Nephron progenitor cell (in vitro differentiated cells): ENCODE measurements around the gene SIGLEC1.

Experiments used
- DNase-seq: peaks from one replicate; pipeline ENCODE4 v3.0.0; 2021
- H3K27ac Mint-ChIP-seq: 2 replicates; pipeline ENCODE4 v1.8.0; 2021; ENCODE audit warnings: mild to moderate bottlenecking, moderate library complexity, mixed read lengths
- H3K27me3 Mint-ChIP-seq: 2 replicates; pipeline ENCODE4 v1.8.0; 2021; ENCODE audit warnings: mild to moderate bottlenecking, low read depth, mixed read lengths; ENCODE audit not compliant: poor library complexity
- H3K36me3 Mint-ChIP-seq: 2 replicates; pipeline ENCODE4 v1.8.0; 2021; ENCODE audit warnings: low read depth, mixed read lengths
- H3K4me1 Mint-ChIP-seq: 2 replicates; pipeline ENCODE4 v1.8.0; 2021; ENCODE audit warnings: mixed read lengths
- H3K4me3 Mint-ChIP-seq: 2 replicates; pipeline ENCODE4 v1.8.0; 2021; ENCODE audit warnings: mild to moderate bottlenecking, moderate library complexity, mixed read lengths
- H3K9me3 Mint-ChIP-seq: 2 replicates; pipeline ENCODE4 v1.8.0; 2021; ENCODE audit warnings: mild to moderate bottlenecking, moderate library complexity, mixed read lengths
- TF ChIP-seq, protein P1 (sequence below): fragments of 200-600 bp; sonication (generic); IDR thresholded peaks from 2 replicates; pipeline ENCODE4 v1.5.0; 2021; ENCODE audit warnings: antibody characterized with exemption

SIGLEC1 gene

DNA sequence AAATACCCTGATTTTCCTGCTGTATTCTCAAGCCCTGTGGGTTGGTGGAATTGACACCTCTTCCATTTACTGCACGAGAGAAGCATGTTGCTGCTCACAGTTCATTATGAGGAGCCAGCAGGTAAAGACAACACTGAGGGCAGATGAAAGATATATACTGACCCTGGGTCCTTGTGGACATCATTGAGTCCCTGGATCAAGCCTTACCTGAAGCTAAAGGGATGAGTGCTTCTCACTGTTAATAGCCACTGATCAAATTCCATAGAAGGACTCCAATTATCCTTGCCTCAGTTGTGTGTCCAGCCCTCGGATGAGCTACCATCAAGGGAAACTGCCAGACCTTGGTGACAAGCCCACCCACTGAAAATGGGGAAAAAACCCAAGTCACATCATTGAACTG lies 7.7 kb upstream of the SIGLEC1 start:
- Mint-ChIP-seq H3K9me3 (peaks cover 5% of the 10 kb centered on the region), H3K27ac (no peak overlapping the region), H3K27me3 (peaks cover 25% of the 10 kb centered on the region), H3K4me1 (no peaks in the 10 kb centered on the region), H3K36me3 (no peaks in the 10 kb centered on the region), H3K4me3 (no peak overlapping the region)
- no peak for DNase-seq
- TF ChIP-seq, protein P1, sequence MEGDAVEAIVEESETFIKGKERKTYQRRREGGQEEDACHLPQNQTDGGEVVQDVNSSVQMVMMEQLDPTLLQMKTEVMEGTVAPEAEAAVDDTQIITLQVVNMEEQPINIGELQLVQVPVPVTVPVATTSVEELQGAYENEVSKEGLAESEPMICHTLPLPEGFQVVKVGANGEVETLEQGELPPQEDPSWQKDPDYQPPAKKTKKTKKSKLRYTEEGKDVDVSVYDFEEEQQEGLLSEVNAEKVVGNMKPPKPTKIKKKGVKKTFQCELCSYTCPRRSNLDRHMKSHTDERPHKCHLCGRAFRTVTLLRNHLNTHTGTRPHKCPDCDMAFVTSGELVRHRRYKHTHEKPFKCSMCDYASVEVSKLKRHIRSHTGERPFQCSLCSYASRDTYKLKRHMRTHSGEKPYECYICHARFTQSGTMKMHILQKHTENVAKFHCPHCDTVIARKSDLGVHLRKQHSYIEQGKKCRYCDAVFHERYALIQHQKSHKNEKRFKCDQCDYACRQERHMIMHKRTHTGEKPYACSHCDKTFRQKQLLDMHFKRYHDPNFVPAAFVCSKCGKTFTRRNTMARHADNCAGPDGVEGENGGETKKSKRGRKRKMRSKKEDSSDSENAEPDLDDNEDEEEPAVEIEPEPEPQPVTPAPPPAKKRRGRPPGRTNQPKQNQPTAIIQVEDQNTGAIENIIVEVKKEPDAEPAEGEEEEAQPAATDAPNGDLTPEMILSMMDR: no peak

DNA sequence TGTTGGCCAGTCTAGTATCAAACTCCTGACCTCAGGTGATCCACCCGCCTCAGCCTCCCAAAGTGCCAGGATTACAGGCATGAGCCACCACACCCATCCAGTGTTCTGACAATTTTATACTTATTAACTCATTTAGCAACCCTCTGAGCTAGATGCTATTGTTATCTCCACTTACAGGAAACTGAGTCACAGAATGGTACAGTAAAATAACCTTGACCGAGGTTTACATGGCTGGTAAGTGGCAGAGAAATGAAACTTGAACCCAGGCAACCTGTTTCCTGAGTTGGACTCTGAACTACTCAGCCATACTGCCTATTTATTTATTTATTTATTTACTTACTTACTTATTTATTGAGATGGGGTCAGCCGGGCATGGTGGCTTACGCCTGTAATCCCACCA lies 6.6 kb upstream of the SIGLEC1 start:
- H3K4me1 Mint-ChIP-seq: no peaks in the 10 kb centered on the region
- DNase-seq: no peak
- no peaks in the 10 kb centered on the region for H3K36me3 Mint-ChIP-seq
- no peaks in the 10 kb centered on the region for H3K9me3 Mint-ChIP-seq
- H3K4me3 Mint-ChIP-seq: no peak overlapping the region
- no peak overlapping the region for H3K27ac Mint-ChIP-seq
- peaks cover 21% of the 10 kb centered on the region for H3K27me3 Mint-ChIP-seq
- TF ChIP-seq, protein P1: no peak

DNA sequence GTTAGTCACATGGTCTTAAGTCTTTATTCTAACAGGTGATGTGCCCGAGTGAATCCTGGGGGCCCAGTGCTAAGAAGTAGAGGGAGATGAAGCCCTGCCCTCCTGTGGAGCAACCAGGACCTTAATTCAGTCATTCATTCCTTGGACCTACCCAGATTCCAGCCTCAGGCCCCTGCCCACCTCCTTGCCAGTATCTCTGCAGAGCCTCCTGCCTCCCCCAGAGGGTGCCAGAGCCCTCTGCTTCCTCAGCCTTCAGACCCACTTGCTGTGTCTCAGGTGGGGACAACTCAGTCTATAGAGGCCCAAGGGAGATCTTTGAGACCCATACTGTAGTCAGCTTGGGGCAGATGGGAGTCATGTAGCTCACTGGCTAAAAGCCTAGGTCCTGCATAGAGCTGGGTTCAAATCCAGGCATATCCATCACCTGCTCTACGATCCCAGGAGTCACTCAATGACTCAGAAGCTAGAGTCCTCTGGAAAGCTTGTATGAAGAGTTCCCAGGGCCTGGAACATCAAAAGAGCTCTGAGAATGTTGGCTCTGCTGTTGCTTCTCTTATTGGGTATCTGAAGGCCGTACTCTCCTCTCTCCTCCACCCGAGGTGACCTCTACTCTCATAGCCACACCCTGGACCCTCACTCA lies 3.9 kb upstream of the SIGLEC1 start:
- DNase-seq: peak; percentile 57
- H3K36me3 Mint-ChIP-seq: no peaks in the 10 kb centered on the region
- H3K4me1 Mint-ChIP-seq: no peaks in the 10 kb centered on the region
- H3K27ac Mint-ChIP-seq: no peak overlapping the region
- peaks cover 22% of the 10 kb centered on the region for H3K27me3 Mint-ChIP-seq
- no peak overlapping the region for H3K4me3 Mint-ChIP-seq
- no peaks in the 10 kb centered on the region for H3K9me3 Mint-ChIP-seq
- TF ChIP-seq, protein P1: peak; percentile 75

DNA sequence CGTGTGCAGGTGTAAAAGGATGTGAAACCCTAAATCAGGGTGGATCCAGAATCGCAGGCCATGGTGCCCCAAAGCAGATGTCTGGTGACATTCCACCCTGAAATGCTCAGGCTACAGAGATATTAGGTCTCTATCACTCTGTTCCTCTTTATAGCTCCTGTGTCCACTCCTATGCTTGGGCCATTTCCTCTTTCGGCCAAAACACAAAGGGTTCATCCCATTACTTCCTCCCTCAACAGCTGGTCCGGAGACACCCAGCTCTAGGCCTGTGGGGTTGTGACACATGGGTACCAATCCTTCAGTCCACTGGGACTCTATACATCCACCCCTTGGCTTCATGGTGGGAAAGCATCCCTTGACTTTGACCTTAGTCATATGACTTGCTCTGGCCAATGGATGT lies 1.7 kb upstream of the SIGLEC1 start:
- TF ChIP-seq, protein P1: no peak
- DNase-seq: no peak
- H3K27me3 Mint-ChIP-seq: peaks cover 14% of the 10 kb centered on the region
- H3K27ac Mint-ChIP-seq: peak overlapping the region; percentile 22
- H3K9me3 Mint-ChIP-seq: no peaks in the 10 kb centered on the region
- no peak overlapping the region for H3K4me3 Mint-ChIP-seq
- no peaks in the 10 kb centered on the region for H3K4me1 Mint-ChIP-seq
- H3K36me3 Mint-ChIP-seq: no peaks in the 10 kb centered on the region

DNA sequence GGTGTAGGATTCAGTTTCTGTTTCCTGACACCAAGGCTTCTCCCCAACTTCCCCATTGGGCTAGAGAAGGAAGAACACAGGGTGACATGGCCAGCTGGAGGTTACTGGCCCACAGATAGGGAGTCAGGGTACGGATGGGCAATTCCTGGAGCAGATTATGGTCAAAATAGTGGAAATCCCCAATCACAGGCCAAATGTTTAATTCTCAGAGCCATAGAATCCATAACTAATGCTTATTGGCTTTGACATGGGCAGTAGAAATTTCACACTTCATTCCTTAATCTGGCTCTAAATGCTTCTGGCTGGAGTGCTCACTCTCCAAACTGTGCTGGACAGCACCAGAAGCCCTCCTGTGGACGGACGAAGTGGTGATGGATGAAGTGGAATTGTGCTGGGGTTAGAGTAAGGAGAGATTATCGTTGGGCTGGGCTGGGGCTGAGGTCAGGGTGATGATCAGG lies 887 bp downstream of the SIGLEC1 start:
- H3K36me3 Mint-ChIP-seq: no peaks in the 10 kb centered on the region
- DNase-seq: no peak
- H3K4me1 Mint-ChIP-seq: no peaks in the 10 kb centered on the region
- TF ChIP-seq, protein P1: no peak
- H3K27ac Mint-ChIP-seq: peak overlapping the region; percentile 44
- H3K27me3 Mint-ChIP-seq: peaks cover 14% of the 10 kb centered on the region
- H3K9me3 Mint-ChIP-seq: no peaks in the 10 kb centered on the region
- no peak overlapping the region for H3K4me3 Mint-ChIP-seq
